DMS53 (cell line): ENCODE data around the gene UNC13A.
"Not testable (repeated sequence)": the region's sequence is repeated elsewhere in the genome, so short reads cannot be mapped to it uniquely, and the experiment has no call there.

ENCODE experiments used
- DNase-seq: peaks from one replicate; lab custom pipeline; 2025; lab: John Stamatoyannopoulos, UW

The UNC13A gene

GRCh38 chr19:17570291-17570690 is 117.9 kb downstream of the UNC13A start:
- DNase-seq: not testable (repeated sequence)

GRCh38 chr19:17567940-17568339 is 120.2 kb downstream of the UNC13A start:
- no peak for DNase-seq

- DNase-seq: no peak
These were observed 122.5 kb downstream of the UNC13A start for GRCh38 chr19:17565611-17566010.

GRCh38 chr19:17564781-17565180 is 123.4 kb downstream of the UNC13A start:
- DNase-seq: no peak

DNA sequence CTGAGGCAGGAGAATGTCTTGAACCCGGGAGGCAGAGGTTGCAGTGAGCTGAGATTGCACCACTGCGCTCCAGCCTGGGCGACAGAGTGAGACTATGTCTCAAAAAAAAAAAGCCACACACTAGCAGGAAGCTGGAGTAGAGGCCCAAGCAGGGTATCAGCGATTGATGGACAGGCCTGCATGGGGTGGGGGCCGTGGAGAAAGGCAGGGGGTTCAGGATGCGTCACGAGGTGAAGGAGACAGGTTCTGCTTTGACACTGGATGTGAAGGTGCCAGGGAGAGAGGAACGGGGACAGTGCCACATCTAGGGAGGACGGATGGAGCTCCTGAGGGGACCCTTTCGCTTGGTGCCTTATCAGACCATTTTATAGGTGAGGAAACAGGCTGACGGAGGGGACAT is 125.6 kb downstream of the UNC13A start:
- DNase-seq: no peak

GRCh38 chr19:17562097-17562496 is 126.1 kb downstream of the UNC13A start:
- DNase-seq: no peak

DNA sequence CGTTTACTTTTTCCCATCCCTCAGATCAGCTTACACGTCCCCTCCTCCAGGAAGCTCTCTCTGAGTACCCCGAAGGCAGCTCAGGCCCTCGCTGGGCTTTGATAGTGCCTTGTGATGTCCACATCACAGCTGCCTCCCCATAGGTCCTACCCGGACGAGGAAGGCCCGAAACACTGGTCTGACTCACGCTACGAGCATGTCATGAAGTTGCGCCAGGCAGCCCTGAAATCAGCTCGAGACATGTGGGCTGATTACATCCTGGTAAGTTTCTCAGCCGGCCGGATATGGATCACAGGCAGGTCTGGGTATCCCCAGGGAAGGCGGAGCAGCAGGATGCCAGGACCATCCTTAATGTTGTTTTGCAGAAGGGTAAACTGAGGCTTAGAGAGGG is 128.0 kb downstream of the UNC13A start:
- DNase-seq: no peak

DNA sequence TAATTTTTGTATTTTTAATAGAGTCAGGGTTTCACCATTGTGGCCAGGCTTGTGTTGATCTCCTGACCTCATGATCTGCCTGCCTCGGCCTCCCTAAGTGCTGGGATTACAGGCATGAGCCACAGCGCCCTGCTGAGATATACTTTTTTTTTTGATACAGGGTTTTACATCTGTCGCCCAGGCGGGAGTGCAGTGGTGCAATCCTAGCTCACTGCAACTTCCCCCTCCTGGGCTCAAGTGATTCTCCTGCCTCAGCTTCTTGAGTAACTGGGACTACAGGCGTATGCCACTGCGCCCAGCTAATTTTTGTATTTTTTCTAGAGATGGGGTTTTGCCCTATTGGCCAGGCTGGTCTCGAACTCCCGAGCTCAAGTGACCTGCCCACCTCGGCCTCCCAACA is 130.7 kb downstream of the UNC13A start:
- no peak for DNase-seq

DNA sequence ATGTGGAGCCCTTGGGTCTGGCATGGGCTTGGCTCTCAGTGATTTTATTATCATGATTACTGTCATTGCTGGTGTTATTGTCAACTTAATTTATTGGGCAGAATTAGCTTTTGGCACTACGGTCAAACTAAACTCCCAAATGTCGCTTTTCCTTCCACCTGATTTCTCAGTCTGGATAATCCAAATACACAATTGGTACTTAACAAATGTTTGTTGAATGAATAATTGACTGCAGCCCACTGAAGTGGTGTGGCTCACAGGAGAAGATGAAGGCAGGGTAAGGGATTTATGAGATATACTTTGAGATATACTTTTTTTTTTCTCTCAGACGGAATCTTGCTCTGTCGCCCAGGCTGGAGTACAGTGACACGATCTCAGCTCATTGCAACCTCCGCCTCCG is 131.2 kb downstream of the UNC13A start:
- no peak for DNase-seq

DNA sequence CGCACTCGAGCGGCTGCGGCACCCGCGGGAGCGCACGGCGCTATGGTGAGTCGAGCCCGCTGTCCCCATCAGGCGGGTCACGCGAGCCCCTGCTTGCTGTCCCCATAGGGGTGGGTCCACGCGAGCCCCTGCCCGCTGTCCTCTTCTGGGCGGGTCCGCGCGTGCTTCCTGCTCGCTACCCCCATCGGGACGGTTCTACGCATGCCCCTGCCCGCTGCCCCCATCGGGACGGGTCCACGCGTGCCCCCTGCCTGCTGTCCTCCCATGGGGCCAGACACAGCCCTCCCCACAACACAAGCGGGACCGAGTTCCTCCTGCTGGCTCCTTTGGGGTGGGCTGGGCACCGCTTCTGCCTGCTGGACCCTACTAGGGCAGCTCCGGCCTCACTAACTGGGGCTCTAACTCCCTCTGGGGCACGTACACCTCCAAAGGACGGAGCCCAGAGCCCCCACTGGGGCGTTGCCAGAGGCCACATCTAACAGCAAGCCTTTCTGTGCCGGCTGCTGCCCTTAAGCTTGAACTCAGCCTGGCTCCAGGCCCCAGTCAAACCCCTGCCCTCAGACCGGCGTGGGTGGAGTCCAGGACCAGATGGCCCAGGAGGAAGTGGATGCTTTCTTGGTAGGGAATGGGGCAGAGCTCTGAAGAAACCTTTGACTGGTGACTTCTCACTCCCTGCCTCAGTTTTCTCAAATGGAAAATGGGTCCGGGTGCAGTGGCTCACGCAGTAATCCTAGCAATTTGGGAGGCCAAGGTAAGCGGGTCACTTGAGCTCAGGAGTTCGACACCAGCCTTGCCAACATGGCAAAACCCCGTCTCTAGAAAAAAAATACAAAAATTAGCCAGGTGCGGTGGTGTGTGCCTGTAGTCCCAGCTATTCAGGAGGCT is 132.0 kb downstream of the UNC13A start:
- DNase-seq: peak; percentile 76

DNA sequence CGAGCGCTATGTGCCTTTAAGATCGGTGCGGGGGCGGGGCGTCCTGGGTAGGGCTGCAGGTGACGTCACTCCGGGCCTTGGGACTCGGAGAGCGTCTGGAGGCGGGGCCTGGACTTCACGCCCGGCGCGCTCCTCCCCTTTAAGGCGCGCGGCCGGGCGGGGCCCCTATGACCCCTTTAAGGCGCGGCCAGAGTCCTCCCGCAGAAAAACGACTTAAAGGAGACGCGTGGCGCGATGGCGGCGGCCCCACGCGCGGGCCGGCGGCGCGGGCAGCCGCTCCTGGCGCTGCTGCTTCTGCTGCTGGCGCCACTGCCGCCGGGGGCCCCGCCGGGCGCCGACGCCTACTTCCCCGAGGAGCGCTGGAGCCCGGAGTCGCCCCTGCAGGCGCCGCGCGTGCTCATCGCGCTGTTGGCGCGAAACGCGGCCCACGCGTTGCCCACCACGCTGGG is 132.7 kb downstream of the UNC13A start, which contains the start of gene COLGALT1:
TSS of gene COLGALT1 (plus strand) at position 170 of the 449 bp plus-strand sequence. CDS start at position 235, 65 bp downstream.
- DNase-seq: peak; percentile 97

GRCh38 chr19:17554968-17555479 is 133.1 kb downstream of the UNC13A start:
- no peak for DNase-seq

DNA sequence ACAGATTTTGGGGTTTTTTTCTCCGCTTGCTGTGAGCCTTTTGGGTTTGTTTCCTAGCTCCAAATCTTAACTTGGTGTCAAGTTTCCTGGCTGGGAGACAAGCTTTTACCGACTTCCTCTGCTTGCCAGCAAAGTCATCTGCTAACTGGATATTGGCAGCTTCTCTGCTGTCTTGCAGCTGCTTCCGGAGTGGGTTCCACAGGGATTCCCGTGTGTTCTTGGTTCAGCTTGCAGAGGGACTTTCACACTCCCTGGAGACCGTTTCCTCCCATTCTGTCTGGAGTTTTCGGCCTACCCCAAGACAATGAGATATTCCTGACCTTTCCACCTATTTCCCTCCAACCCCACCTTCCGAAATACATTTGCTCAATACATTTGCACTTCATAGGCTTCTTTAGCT is 134.9 kb downstream of the UNC13A start:
- DNase-seq: peak; percentile 41

DNA sequence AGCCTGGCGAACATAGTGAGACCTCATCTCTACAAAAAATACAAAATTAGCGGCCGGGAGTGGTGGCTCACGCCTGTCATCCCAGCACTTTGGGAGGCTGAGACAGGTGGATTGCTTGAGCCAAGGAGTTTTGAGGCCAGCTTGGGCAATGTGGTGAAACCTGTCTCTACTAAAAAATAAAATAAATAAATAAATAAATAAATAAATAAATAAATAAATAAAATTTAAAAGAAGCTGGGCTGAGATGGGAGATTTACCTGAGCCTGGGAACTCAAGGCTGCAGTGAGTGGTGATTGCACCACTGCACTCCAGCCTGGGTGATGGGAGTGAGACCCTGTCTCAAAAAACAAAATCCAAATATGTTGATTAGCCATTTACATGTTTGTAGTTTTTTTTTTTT is 135.4 kb downstream of the UNC13A start:
- not testable (repeated sequence) for DNase-seq
